GM12891 (cell line): ENCODE results near the gene CANT1.

Experiments
- POLR2A ChIP-seq: IDR thresholded peaks from 2 replicates; pipeline ENCODE4 v1.6.1; 2011; ENCODE audit warnings: low read depth, low read length, control low read depth
- POLR2AphosphoS5 ChIP-seq: IDR thresholded peaks from 2 replicates; pipeline ENCODE4 v1.6.1; 2011; ENCODE audit warnings: low read depth, low read length, control low read depth

DNA sequence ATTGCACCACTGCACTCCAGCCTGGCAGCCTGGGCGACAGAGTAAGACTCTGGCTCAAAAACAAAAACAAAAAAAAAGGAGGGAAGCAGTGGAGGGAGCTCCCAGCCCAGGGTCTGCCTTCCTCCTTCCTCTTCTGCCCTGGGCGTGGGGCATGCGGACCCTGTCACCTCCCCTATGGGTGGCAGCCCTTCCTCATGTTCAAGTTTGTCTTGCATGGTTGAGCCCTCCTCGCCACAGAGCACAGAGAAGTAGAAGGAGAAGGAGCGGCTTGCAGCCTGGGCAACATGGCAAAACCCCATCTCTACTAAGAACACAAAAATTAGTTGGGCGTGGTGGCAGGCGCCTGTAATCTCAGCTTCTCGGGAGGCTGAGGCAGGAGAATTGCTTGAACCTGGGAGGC, 62.9 kb downstream of the CANT1 start:
- TF ChIP-seq POLR2AphosphoS5 (no peak), POLR2A (no peak)
